DND-41 (cell line): Measurements from ENCODE around the gene TRAF2.

Source experiments
- ATAC-seq: fragments of 200-7000 bp; cut with Tn5 transposase; 3 replicates; pipeline ENCODE4 v1.9.1; 2021; ENCODE audit warnings: low read depth; ENCODE audit not compliant: insufficient read depth
- DNase-seq: peaks from one replicate; pipeline ENCODE4 v3.0.0-alpha.2; 2020
- H2AFZ ChIP-seq: 2 replicates; pipeline ENCODE4 v1.6.0; 2012; ENCODE audit warnings: low read depth, low read length
- H3K27ac ChIP-seq: 2 replicates; pipeline ENCODE4 v1.5.1; 2012; ENCODE audit warnings: low read length, inconsistent platforms
- H3K27me3 ChIP-seq: fragments of 200-600 bp; sonication (generic); 2 replicates; pipeline ENCODE4 v1.6.0; 2012; ENCODE audit warnings: low read length, mild to moderate bottlenecking, inconsistent platforms; ENCODE audit not compliant: insufficient read depth, poor library complexity
- H3K36me3 ChIP-seq: 2 replicates; pipeline ENCODE4 v1.5.1; 2012; ENCODE audit warnings: low read length, inconsistent platforms; ENCODE audit not compliant: insufficient read depth
- H3K4me1 ChIP-seq: 2 replicates; pipeline ENCODE4 v1.5.1; 2012; ENCODE audit warnings: mild to moderate bottlenecking, low read length; ENCODE audit not compliant: insufficient read depth
- H3K4me2 ChIP-seq: 2 replicates; pipeline ENCODE4 v1.6.0; 2012; ENCODE audit warnings: mild to moderate bottlenecking, moderate library complexity, low read length, inconsistent platforms; ENCODE audit not compliant: insufficient read depth
- H3K4me3 ChIP-seq, 2 experiments: fragments of 200-600 bp in 1 of 2; shearing (Covaris generic) in 1 of 2; 2 replicates each; pipeline ENCODE4 v1.5.1; 2012 to 2016; ENCODE audit warnings: inconsistent platforms in 2 of 2, low read length in 2 of 2, mild to moderate bottlenecking in 2 of 2, low read depth in 1 of 2, moderate library complexity in 1 of 2
- H3K79me2 ChIP-seq: 2 replicates; pipeline ENCODE4 v1.6.0; 2012; ENCODE audit warnings: low read length, inconsistent platforms; ENCODE audit not compliant: insufficient read depth
- H3K9ac ChIP-seq: 2 replicates; pipeline ENCODE4 v1.6.0; 2012; ENCODE audit warnings: low read depth, mild to moderate bottlenecking, inconsistent platforms, low read length, moderate library complexity
- H3K9me3 ChIP-seq: 2 replicates; pipeline ENCODE4 v1.5.1; 2012; ENCODE audit warnings: low read length, moderate library complexity, mild to moderate bottlenecking, inconsistent platforms; ENCODE audit not compliant: insufficient read depth, severe bottlenecking
- H4K20me1 ChIP-seq: 2 replicates; pipeline ENCODE4 v1.6.0; 2012; ENCODE audit warnings: low read length; ENCODE audit not compliant: insufficient read depth
- EZH2 ChIP-seq: IDR thresholded peaks from 3 replicates; pipeline ENCODE4 v1.6.1; 2012; ENCODE audit warnings: borderline replicate concordance, low read depth, mild to moderate bottlenecking, moderate library complexity, low read length, inconsistent platforms; ENCODE audit not compliant: severe bottlenecking
- TF ChIP-seq, protein P1 (sequence below): IDR thresholded peaks from 2 replicates; pipeline ENCODE4 v1.5.1; 2012; ENCODE audit warnings: borderline replicate concordance, low read length, moderate library complexity, mild to moderate bottlenecking; ENCODE audit not compliant: poor library complexity, severe bottlenecking; ENCODE audit errors: extremely low read depth

TRAF2 gene

DNA sequence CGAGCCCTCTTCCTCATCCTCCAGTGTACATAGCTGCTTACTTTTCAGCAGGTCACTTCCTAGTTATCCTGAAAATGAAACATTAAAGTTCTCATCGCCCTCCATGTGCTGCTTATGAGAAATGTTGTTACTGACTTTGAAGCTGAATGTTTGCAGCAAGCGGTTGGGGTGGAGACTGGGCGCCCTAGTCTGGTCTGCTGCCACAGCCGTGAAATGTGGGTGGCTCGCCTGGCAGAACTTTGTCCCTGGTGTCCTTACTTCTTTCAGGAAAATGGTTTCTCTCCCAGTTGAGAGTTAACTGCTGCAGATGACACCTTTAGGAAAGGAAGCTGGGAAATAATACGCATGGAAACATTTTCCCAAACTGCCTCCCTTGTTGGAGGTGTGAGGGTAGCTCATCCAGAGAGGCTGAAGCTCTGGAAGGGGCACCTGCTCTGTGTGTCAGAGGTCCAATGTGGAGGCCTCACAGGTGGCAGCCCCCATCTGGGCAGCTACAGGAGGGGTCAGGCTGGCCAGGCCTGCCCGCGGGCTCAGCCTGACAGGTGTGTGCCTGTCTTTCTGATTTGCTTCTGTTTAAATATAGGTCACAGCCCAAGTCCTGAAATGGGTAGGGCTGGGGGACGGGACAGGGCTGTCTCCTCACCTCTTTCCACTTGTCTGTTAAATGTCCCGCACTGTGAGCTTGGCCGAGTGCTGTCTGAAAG lies 24.0 kb downstream of the TRAF2 start:
- no peak for TF ChIP-seq EZH2
- TF ChIP-seq, protein P1, sequence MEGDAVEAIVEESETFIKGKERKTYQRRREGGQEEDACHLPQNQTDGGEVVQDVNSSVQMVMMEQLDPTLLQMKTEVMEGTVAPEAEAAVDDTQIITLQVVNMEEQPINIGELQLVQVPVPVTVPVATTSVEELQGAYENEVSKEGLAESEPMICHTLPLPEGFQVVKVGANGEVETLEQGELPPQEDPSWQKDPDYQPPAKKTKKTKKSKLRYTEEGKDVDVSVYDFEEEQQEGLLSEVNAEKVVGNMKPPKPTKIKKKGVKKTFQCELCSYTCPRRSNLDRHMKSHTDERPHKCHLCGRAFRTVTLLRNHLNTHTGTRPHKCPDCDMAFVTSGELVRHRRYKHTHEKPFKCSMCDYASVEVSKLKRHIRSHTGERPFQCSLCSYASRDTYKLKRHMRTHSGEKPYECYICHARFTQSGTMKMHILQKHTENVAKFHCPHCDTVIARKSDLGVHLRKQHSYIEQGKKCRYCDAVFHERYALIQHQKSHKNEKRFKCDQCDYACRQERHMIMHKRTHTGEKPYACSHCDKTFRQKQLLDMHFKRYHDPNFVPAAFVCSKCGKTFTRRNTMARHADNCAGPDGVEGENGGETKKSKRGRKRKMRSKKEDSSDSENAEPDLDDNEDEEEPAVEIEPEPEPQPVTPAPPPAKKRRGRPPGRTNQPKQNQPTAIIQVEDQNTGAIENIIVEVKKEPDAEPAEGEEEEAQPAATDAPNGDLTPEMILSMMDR, result no peak
- no peaks in the 10 kb centered on the region for H3K4me1 ChIP-seq
- DNase-seq (no peak), ATAC-seq (no peak)
- no peak overlapping the region for H2AFZ ChIP-seq
- no peak overlapping the region for H3K27ac ChIP-seq
- H4K20me1 ChIP-seq, result peaks cover 20% of the 10 kb centered on the region
- H3K9ac ChIP-seq, result no peak overlapping the region
- H3K36me3 ChIP-seq, result peaks cover 77% of the 10 kb centered on the region
- H3K4me2 ChIP-seq, result no peak overlapping the region
- H3K9me3 ChIP-seq, result no peaks in the 10 kb centered on the region
- peaks cover 16% of the 10 kb centered on the region; the same call in 1 of the 2 replicates for H3K79me2 ChIP-seq
- no peak overlapping the region for H3K4me3 ChIP-seq
- H3K27me3 ChIP-seq, result no peaks in the 10 kb centered on the region

DNA sequence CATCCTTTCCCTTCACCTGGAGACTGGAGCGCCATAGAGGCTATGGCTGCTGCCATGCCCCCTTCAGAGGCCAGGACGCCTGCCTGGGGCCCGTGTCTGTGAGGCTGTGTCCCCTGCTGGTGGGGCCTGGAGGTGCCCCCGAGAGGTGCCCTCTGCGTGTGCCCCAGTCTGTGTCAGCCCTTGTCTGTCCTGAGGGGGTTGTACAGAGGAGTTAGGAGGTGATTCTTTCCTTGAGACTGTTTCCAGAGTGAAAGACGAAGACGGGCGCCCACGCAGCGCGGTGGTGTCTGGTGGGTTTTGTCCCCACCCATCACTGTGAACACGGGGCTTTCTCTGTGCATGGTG lies 24.6 kb downstream of the TRAF2 start:
- TF ChIP-seq, protein P1, result peak; percentile 5
- no peak for TF ChIP-seq EZH2
- Histone ChIP-seq H4K20me1 (peaks cover 25% of the 10 kb centered on the region), H3K36me3 (peaks cover 80% of the 10 kb centered on the region), H3K9ac (no peak overlapping the region), H3K4me2 (no peak overlapping the region), H3K79me2 (peaks cover 16% of the 10 kb centered on the region; the same call in 1 of the 2 replicates), H3K9me3 (no peaks in the 10 kb centered on the region), H3K4me3 (no peak overlapping the region), H2AFZ (no peak overlapping the region), H3K4me1 (no peaks in the 10 kb centered on the region), H3K27ac (no peak overlapping the region), H3K27me3 (no peaks in the 10 kb centered on the region)
- ATAC-seq (peak; percentile 50; the same call in 1 of the 3 replicates), DNase-seq (no peak)

DNA sequence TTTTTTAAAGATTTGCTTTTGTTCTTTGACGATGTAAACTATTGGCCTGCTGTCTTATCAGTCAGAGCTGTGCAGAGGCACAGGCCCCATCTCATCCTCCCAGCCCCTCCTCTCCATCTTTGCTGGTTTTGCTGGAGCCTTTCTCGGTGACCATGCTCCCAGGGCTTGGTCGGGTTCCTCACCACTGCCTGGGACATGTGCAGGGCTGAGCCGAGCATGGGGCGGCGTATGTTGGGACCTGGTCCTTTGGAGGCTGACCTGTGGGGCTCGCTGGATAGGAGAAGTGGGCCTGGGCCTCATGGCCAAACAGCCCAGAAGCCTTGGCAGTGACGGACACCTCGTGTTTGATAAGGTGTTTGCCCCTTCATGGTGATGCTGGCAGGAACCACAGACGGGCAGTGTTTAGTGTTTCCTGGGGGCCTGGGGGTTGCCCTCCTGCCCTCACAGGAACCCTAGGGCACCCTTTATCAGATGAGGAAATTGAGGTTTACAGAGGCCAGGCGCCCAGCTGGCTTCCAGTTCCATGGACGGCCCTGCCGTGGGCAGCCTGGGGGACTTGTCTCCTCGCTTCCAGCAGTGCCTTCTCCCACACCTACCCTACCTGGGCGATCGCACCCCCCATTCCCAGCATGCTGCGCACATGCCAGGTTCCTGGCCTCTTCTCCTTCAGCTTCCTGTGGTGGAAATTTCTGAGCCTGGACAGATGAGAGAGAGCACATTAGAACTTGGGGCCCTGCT lies 27.6 kb downstream of the TRAF2 start:
- Histone ChIP-seq H3K4me3 (no peak overlapping the region), H3K36me3 (peaks cover 80% of the 10 kb centered on the region), H3K27me3 (no peaks in the 10 kb centered on the region), H3K4me1 (no peaks in the 10 kb centered on the region), H3K9me3 (no peaks in the 10 kb centered on the region), H4K20me1 (peaks cover 30% of the 10 kb centered on the region; the same call in 1 of the 2 replicates), H3K79me2 (peaks cover 16% of the 10 kb centered on the region; the same call in 1 of the 2 replicates), H3K27ac (no peak overlapping the region), H2AFZ (no peak overlapping the region), H3K9ac (no peak overlapping the region), H3K4me2 (no peak overlapping the region)
- no peak for ATAC-seq
- no peak for TF ChIP-seq EZH2
- TF ChIP-seq, protein P1, result no peak
- no peak for DNase-seq
